Activated B cell treated with CpG ODN at 0.5 μM for 24 hours (primary cell): ENCODE measurements around the gene RAB7B. TPM values are rescaled to one million over a fixed set of nuclear protein-coding genes. Genes with fewer than 3 reads are reported as not detected.

Source experiments
- ATAC-seq: fragments of 200-7000 bp; cut with Tn5 transposase; one replicate; pipeline ENCODE4 v1.10.0; 2021; ENCODE audit warnings: low read depth, mild to moderate bottlenecking, moderate library complexity
- CTCF ChIA-PET: fragments of 350-600 bp; sonication (Branson Sonifier 250); formaldehyde crosslinking; loops from one replicate; lab custom pipeline; 2021; ENCODE audit warnings: antibody characterized with exemption; lab: Charles Lee
- POLR2A ChIA-PET: fragments of 350-600 bp; sonication (Branson Sonifier 250); formaldehyde crosslinking; loops from one replicate; lab custom pipeline; 2021; ENCODE audit warnings: antibody characterized with exemption; lab: Charles Lee
- DNase-seq: peaks from one replicate; pipeline ENCODE4 v3.0.0; 2022
- H3K27ac Mint-ChIP-seq: one replicate; pipeline ENCODE4 v1.8.0; 2020; ENCODE audit warnings: mixed read lengths
- H3K27me3 Mint-ChIP-seq: one replicate; pipeline ENCODE4 v1.8.0; 2021; ENCODE audit warnings: mixed read lengths
- H3K36me3 Mint-ChIP-seq: one replicate; pipeline ENCODE4 v1.8.0; 2021; ENCODE audit warnings: low read depth, mixed read lengths
- H3K4me1 Mint-ChIP-seq: one replicate; pipeline ENCODE4 v1.8.0; 2021; ENCODE audit warnings: mixed read lengths
- H3K4me3 Mint-ChIP-seq: one replicate; pipeline ENCODE4 v1.8.0; 2020; ENCODE audit warnings: mild to moderate bottlenecking, mixed read lengths
- H3K9me3 Mint-ChIP-seq: one replicate; pipeline ENCODE4 v1.8.0; 2020; ENCODE audit warnings: mixed read lengths
- intact Hi-C: fragments of 100-400 bp; cut with micrococcal nuclease; formaldehyde crosslinking; loops from one replicate; pipeline ENCODE4 v1.15.1; 2024
- total RNA-seq: library from RNA; stranded (reverse); gene quantifications from 2 replicates; pipeline ENCODE4 v1.2.3, GENCODE V29; 2022
- TF ChIP-seq, protein P1 (sequence below): fragments of 200-600 bp; IDR thresholded peaks from one replicate; pipeline ENCODE4 v1.8.0; 2022; ENCODE audit warnings: antibody characterized with exemption, mild to moderate bottlenecking

RAB7B gene
- total RNA-seq, 1 donor from 2014 or later: not detected

DNA sequence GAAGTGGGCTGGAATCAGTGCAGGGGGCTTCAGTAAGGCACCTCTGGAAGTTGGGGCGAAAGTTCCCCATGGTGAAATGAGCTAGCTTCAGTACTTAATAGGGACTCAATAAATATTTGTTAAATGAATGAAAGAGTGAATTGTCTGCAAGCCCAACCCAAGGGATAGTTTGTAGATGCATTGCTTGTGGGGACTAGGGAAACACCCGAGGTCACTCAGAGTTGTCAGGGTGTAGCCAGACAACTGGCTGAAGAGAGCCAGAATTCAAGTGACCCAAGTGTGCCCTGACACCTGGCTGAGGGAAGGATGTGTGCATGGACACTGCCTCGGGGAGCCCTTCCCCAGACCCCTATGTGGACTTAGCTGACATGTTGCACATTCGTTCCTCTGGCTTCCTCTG lies 58.7 kb downstream of the RAB7B start:
- peaks cover 39% of the 10 kb centered on the region for H3K27me3 Mint-ChIP-seq
- H3K27ac Mint-ChIP-seq: no peak overlapping the region
- TF ChIP-seq, protein P1, sequence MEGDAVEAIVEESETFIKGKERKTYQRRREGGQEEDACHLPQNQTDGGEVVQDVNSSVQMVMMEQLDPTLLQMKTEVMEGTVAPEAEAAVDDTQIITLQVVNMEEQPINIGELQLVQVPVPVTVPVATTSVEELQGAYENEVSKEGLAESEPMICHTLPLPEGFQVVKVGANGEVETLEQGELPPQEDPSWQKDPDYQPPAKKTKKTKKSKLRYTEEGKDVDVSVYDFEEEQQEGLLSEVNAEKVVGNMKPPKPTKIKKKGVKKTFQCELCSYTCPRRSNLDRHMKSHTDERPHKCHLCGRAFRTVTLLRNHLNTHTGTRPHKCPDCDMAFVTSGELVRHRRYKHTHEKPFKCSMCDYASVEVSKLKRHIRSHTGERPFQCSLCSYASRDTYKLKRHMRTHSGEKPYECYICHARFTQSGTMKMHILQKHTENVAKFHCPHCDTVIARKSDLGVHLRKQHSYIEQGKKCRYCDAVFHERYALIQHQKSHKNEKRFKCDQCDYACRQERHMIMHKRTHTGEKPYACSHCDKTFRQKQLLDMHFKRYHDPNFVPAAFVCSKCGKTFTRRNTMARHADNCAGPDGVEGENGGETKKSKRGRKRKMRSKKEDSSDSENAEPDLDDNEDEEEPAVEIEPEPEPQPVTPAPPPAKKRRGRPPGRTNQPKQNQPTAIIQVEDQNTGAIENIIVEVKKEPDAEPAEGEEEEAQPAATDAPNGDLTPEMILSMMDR: no peak
- H3K36me3 Mint-ChIP-seq: no peaks in the 10 kb centered on the region
- H3K4me1 Mint-ChIP-seq: peaks cover 6% of the 10 kb centered on the region
- no peak overlapping the region for H3K4me3 Mint-ChIP-seq
- CTCF ChIA-PET: no interaction called here
- no peak for ATAC-seq
- no peaks in the 10 kb centered on the region for H3K9me3 Mint-ChIP-seq
- no peak for DNase-seq
- intact Hi-C loops: no loop called here
- POLR2A ChIA-PET: interaction anchor here (0.9 kb wide), 1 partner anchor 12 kb away, joined by 3 read pairs; no protein-coding TSS in a partner anchor

DNA sequence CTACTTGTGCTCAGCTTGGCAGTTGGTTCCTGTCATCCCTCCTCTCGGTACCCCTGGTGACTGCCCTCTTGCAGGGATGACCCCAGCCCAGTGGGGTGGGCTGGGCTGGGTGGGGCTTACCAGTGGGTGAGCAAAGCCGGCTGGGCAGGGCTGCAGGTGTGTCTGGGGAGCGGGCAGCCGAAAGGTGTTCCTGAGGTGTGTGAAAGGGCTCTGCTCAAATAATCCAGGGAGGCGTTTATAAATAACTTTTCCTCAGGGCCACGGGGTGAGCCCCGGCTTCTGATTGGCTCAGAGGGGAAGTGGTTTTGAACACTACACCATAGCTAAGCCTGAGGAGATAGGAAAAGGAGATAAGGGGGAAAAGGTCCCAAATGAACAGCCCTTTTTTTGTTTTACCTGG lies 60.0 kb downstream of the RAB7B start, which contains the start of gene SLC26A9:
Gene SLC26A9, minus strand, starts transcription at position 212 of the 400 bp plus-strand sequence. CDS start 7,636 bp downstream, outside the sequence.
- DNase-seq: no peak
- H3K36me3 Mint-ChIP-seq: no peaks in the 10 kb centered on the region
- TF ChIP-seq, protein P1: no peak
- ChIA-PET POLR2A (no interaction called here), CTCF (interaction anchor here (1.4 kb wide), 1 partner anchor 34 kb away, joined by 5 read pairs; no protein-coding TSS in a partner anchor)
- no peak for ATAC-seq
- H3K4me3 Mint-ChIP-seq: no peak within 1 kb of the TSS
- intact Hi-C loops: no loop called here
- peaks cover 5% of the 10 kb centered on the region for H3K4me1 Mint-ChIP-seq
- no peak within 1 kb of the TSS for H3K27ac Mint-ChIP-seq
- H3K27me3 Mint-ChIP-seq: peaks cover 46% of the 10 kb centered on the region
- no peaks in the 10 kb centered on the region for H3K9me3 Mint-ChIP-seq

DNA sequence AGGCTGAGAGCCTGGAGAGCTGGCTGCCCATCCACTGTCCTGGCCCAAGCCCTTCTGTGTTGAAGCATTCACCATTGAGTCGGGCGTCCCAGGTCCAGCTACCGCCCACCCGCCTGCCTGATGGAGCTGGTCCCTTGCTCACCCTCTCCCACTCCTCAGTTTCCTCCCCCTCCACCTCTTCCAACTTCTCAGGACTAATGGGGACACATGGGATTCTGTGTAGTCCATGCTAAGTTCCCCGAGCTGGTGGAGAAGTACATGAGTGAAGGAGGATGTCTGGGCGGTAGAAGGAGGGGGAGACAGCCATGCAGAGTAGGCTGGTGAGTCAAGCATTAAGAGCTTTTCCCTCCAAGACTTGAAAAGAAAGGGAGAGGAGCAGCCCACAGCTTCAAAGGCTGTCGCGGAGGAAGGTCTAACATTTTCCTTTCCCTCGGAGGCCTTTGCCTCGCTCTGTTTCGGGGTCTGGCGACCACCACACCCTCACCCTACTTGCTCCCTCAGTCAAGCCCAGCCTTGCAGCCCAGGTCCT lies 60.5 kb downstream of the RAB7B start:
- DNase-seq (no peak), ATAC-seq (no peak)
- ChIA-PET CTCF (interaction anchor here (1.4 kb wide), 1 partner anchor 35 kb away, joined by 5 read pairs; no protein-coding TSS in a partner anchor), POLR2A (no interaction called here)
- no peak overlapping the region for H3K27ac Mint-ChIP-seq
- H3K4me3 Mint-ChIP-seq: no peak overlapping the region
- no peaks in the 10 kb centered on the region for H3K4me1 Mint-ChIP-seq
- no peaks in the 10 kb centered on the region for H3K36me3 Mint-ChIP-seq
- intact Hi-C loops: no loop called here
- peaks cover 50% of the 10 kb centered on the region for H3K27me3 Mint-ChIP-seq
- H3K9me3 Mint-ChIP-seq: no peaks in the 10 kb centered on the region
- TF ChIP-seq, protein P1: no peak

DNA sequence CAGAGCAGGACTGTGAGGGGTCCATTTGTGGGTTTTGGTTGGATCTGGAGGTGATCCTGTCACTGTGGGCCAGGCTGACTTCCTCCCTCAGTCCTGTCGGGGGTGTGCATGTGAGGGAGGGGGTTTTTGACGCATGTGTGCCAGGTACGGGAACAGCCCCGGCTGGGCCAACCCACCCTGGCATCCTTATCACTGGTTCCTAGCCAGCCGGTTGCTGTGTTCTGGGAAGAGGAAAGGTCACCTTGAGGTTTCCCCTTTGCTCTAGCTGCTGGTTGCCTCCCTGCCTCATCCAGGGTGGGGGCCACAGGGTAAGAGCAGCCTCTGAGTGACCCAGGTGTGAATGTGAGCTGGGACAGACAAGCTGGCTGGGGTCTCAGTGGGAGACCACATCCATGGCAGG lies 62.5 kb downstream of the RAB7B start:
- H3K27ac Mint-ChIP-seq: no peak overlapping the region
- intact Hi-C loops: no loop called here
- ATAC-seq (no peak), DNase-seq (no peak)
- TF ChIP-seq, protein P1: no peak
- H3K36me3 Mint-ChIP-seq: no peaks in the 10 kb centered on the region
- H3K27me3 Mint-ChIP-seq: peaks cover 61% of the 10 kb centered on the region
- no peak overlapping the region for H3K4me3 Mint-ChIP-seq
- no peaks in the 10 kb centered on the region for H3K9me3 Mint-ChIP-seq
- ChIA-PET POLR2A (no interaction called here), CTCF (no interaction called here)
- H3K4me1 Mint-ChIP-seq: no peaks in the 10 kb centered on the region

DNA sequence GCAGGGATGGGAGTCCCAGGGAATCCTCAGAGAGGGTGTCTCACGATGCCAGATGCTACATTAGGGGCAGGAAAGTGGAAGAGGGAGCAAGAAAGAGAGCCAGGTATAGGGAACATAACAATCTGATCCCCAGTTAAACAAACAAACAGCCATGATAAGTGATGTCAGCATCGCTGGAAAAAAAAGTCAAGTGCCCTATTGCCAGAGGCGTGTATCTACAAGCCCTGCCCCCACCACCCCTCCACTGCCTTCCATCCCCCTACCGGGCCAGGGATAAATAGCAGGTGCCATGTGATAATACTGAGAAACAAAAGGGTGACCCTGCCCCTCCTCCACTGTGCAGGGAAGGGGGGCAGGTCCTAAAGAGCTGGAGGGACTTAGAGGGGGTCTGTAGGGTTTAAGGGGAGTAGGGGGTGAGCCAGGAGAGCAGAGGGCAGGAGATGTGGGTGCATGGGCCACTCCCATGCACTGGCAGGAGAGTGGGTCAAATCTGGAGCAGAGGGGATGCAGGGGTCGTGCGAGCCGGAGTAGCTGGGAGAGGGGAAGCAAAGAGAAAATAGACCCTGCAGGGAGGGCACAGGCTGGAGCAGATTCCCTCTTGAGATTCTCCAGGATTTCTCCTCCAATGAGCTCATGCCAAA lies 63.4 kb downstream of the RAB7B start:
- TF ChIP-seq, protein P1: no peak
- ATAC-seq: peak; percentile 54
- ChIA-PET POLR2A (no interaction called here), CTCF (no interaction called here)
- Mint-ChIP-seq H3K36me3 (no peaks in the 10 kb centered on the region), H3K27me3 (peaks cover 62% of the 10 kb centered on the region), H3K9me3 (no peaks in the 10 kb centered on the region), H3K4me1 (no peaks in the 10 kb centered on the region), H3K27ac (no peak overlapping the region), H3K4me3 (no peak overlapping the region)
- no peak for DNase-seq
- intact Hi-C loops: no loop called here
